EL (cell line): ENCODE measurements around the gene ANXA5.
A peak's percentile ranks its signal among the peaks of the same experiment; 100 is the strongest.
"Not testable (repeated sequence)": the region's sequence is repeated elsewhere in the genome, so short reads cannot be mapped to it uniquely, and the experiment has no call there.

ENCODE experiments used
- DNase-seq: peaks from one replicate; pipeline ENCODE4 v3.0.0-alpha.2; 2016

The ANXA5 gene

GRCh38 chr4:121696581-121697461, at the start of gene ANXA5:
ANXA5 (minus strand) TSS chr4:121696980; CDS start chr4:121696589, 391 bp downstream.
- DNase-seq = peak; percentile 91

GRCh38 chr4:121742794-121743193, 46.0 kb upstream of the ANXA5 start:
- DNase-seq = no peak

GRCh38 chr4:121741751-121742150, 45.0 kb upstream of the ANXA5 start:
- DNase-seq = no peak

- DNase-seq = no peak
These were observed 44.1 kb upstream of the ANXA5 start for GRCh38 chr4:121740796-121741409.

GRCh38 chr4:121739575-121739974, 42.8 kb upstream of the ANXA5 start:
- DNase-seq = no peak

- no peak for DNase-seq
These were observed 42.2 kb upstream of the ANXA5 start for GRCh38 chr4:121738780-121739535.

GRCh38 chr4:121737846-121738554, 41.2 kb upstream of the ANXA5 start:
- no peak for DNase-seq

- DNase-seq = peak; percentile 65
These were observed 40.1 kb upstream of the ANXA5 start for GRCh38 chr4:121736735-121737351.

- DNase-seq = no peak
These were observed 37.8 kb upstream of the ANXA5 start for GRCh38 chr4:121734571-121734970.

GRCh38 chr4:121733942-121734341, 37.2 kb upstream of the ANXA5 start:
- DNase-seq = no peak

GRCh38 chr4:121729753-121730152, 33.0 kb upstream of the ANXA5 start:
- not testable (repeated sequence) for DNase-seq

- peak; percentile 88 for DNase-seq
These were observed 32.0 kb upstream of the ANXA5 start for GRCh38 chr4:121728798-121729226.

GRCh38 chr4:121728066-121728465, 31.3 kb upstream of the ANXA5 start:
- peak; percentile 90 for DNase-seq

- DNase-seq = peak; percentile 68
These were observed 30.0 kb upstream of the ANXA5 start for GRCh38 chr4:121726642-121727268.

- DNase-seq = no peak
These were observed 27.9 kb upstream of the ANXA5 start for GRCh38 chr4:121724671-121725070.

GRCh38 chr4:121721700-121722099, 24.9 kb upstream of the ANXA5 start:
- DNase-seq = no peak

- DNase-seq = peak; percentile 31
These were observed 23.3 kb upstream of the ANXA5 start for GRCh38 chr4:121720109-121720508.

- DNase-seq = no peak
These were observed 21.0 kb upstream of the ANXA5 start for GRCh38 chr4:121717680-121718237.

- no peak for DNase-seq
These were observed 17.8 kb upstream of the ANXA5 start for GRCh38 chr4:121714548-121714947.

GRCh38 chr4:121712783-121713182, 16.0 kb upstream of the ANXA5 start:
- no peak for DNase-seq

GRCh38 chr4:121712001-121712651, 15.3 kb upstream of the ANXA5 start:
- DNase-seq = no peak
